K562 (cell line): Measurements from ENCODE around the gene PDIA3. TPM values are rescaled to one million over a fixed set of nuclear protein-coding genes. Genes with fewer than 3 reads are reported as not detected.
"Not testable (repeated sequence)": the region's sequence is repeated elsewhere in the genome, so short reads cannot be mapped to it uniquely, and the experiment has no call there.

ENCODE experiments used
- ATAC-seq: fragments of 200-7000 bp; cut with Tn5 transposase; 3 replicates; pipeline ENCODE4 v1.9.1; 2020; ENCODE audit warnings: moderate library complexity
- BruUV-seq: library from RNA; stranded (reverse); fragments of 400-500 nt; replicated peaks from 2 replicates; lab custom pipeline; 2021; lab: Mats Ljungman, UMichigan
- CTCF ChIA-PET: fragments of 300-600 bp; formaldehyde crosslinking; extraction: SDS; loops from one replicate; lab custom pipeline; 2021; ENCODE audit warnings: low intra/inter-chr PET ratio; lab: Yijun Ruan, JAX
- POLR2A ChIA-PET: fragments of 300-600, 350-650 bp; sonication (Branson Sonifier 250); formaldehyde crosslinking; extraction: SDS; loops from one replicate; lab custom pipeline; 2021; ENCODE audit warnings: antibody characterized with exemption, inconsistent platforms; lab: Yijun Ruan, JAX
- DNase-seq, 4 experiments: peaks; one replicate each; pipeline versions ENCODE4 v3.0.0 to v3.0.0-alpha.2; 2011 to 2018; ENCODE audit warnings: low spot score in 3 of 4, mixed read lengths in 3 of 4; ENCODE audit errors: extremely low read depth in 1 of 4
- FAIRE-seq: peaks from 2 replicates; lab custom pipeline; 2011; peaks lifted over from hg19 to GRCh38; lab: Jason Lieb, UNC
- H2AFZ ChIP-seq: 2 replicates; pipeline ENCODE4 v1.6.0; 2011; ENCODE audit warnings: low read depth, low read length, control low read depth, inconsistent platforms
- H3K27ac ChIP-seq: fragments of 200-600 bp; 3 replicates; pipeline ENCODE4 v1.8.0; 2011; ENCODE audit warnings: low read depth, mild to moderate bottlenecking, control low read depth, inconsistent platforms, low read length, moderate library complexity, mixed read lengths; ENCODE audit errors: extremely low read depth
- H3K27me3 ChIP-seq, 2 experiments: fragments of 300-600 bp in 1 of 2; 2 replicates in 1 of 2; 3 replicates in 1 of 2; pipeline versions ENCODE4 v1.6.0 to v1.8.0; 2011; ENCODE audit warnings: inconsistent platforms in 2 of 2, low read length in 2 of 2, mild to moderate bottlenecking in 1 of 2, mixed read lengths in 1 of 2, moderate library complexity in 1 of 2; ENCODE audit not compliant: control insufficient read depth in 2 of 2, insufficient read depth in 2 of 2
- H3K36me3 ChIP-seq: fragments of 300-600 bp; 3 replicates; pipeline ENCODE4 v1.8.0; 2011; ENCODE audit warnings: mild to moderate bottlenecking, low read length, inconsistent platforms; ENCODE audit not compliant: control insufficient read depth, insufficient read depth
- H3K4me1 ChIP-seq, 2 experiments: fragments of 200-600 bp in 1 of 2; replicated peaks in 1 of 2; 2 replicates in 1 of 2; 3 replicates in 1 of 2; pipeline versions ENCODE4 v1.5.1 to v1.8.0; 2011; ENCODE audit warnings: inconsistent platforms in 2 of 2, low read length in 2 of 2, mild to moderate bottlenecking in 1 of 2, mixed read lengths in 1 of 2, moderate library complexity in 1 of 2; ENCODE audit not compliant: control insufficient read depth in 2 of 2, insufficient read depth in 2 of 2
- H3K4me2 ChIP-seq: 2 replicates; pipeline ENCODE4 v1.6.1; 2011; ENCODE audit warnings: low read length, control low read depth, inconsistent platforms, mixed read lengths; ENCODE audit not compliant: insufficient read depth
- H3K4me3 ChIP-seq: fragments of 200-600 bp; sonication (generic), shearing (Covaris generic); 2 replicates; pipeline ENCODE4 v1.5.1; 2016; ENCODE audit warnings: control low read depth, inconsistent platforms
- H3K79me2 ChIP-seq: fragments of 200-600 bp; 3 replicates; pipeline ENCODE4 v1.8.0; 2011; ENCODE audit warnings: low read length, inconsistent platforms; ENCODE audit not compliant: control insufficient read depth, insufficient read depth
- H3K9ac ChIP-seq, 2 experiments: 2 replicates each; pipeline versions ENCODE4 v1.6.0 to v1.6.1; 2011; ENCODE audit warnings: low read depth in 2 of 2, low read length in 2 of 2, control low read depth in 1 of 2, inconsistent platforms in 1 of 2, mild to moderate bottlenecking in 1 of 2, mixed read lengths in 1 of 2; ENCODE audit not compliant: insufficient read depth in 1 of 2
- H3K9me1 ChIP-seq: one replicate; pipeline ENCODE4 v1.6.0; 2011; ENCODE audit warnings: inconsistent platforms, mild to moderate bottlenecking, low read length, moderate library complexity; ENCODE audit not compliant: control insufficient read depth, insufficient read depth
- H3K9me3 ChIP-seq: replicated peaks from 2 replicates; pipeline ENCODE4 v1.5.1; 2011; ENCODE audit warnings: low read depth, low read length, inconsistent platforms; ENCODE audit not compliant: control insufficient read depth, insufficient read depth
- H4K20me1 ChIP-seq: replicated peaks from 2 replicates; pipeline ENCODE4 v1.6.1; 2011; ENCODE audit warnings: low read length, inconsistent platforms, mixed read lengths; ENCODE audit not compliant: control insufficient read depth, insufficient read depth
- NR2F6 ChIP-seq: fragments of 450-650 bp; formaldehyde crosslinking; IDR thresholded peaks from 2 replicates; pipeline ENCODE4 v1.4.0; 2020; ENCODE audit warnings: mild to moderate bottlenecking
- WGBS: fragments of 100-300 bp; shearing (Covaris generic); methylation state at CpG from one replicate; pipeline ENCODE4 v1.1.6; 2016; ENCODE audit warnings: low coverage, mixed read lengths; ENCODE audit not compliant: insufficient coverage; ENCODE audit errors: missing lambda C conversion rate; 5-methylcytosine and 5-hydroxymethylcytosine counted together
- in situ Hi-C: fragments of 300-500 bp; cut with MboI; formaldehyde crosslinking; loops from 4 replicates; pipeline ENCODE4 v1.15.0; 2018; ENCODE audit warnings: inconsistent platforms, mixed read lengths
- intact Hi-C: fragments of 100-400 bp; cut with micrococcal nuclease; formaldehyde crosslinking; loops from 2 replicates; pipeline ENCODE4 v1.14.2; 2022
- polyA plus RNA-seq, 8 experiments: library from polyadenylated mRNA; depleted of rRNA in 4 of 8; stranded (reverse) in 5 of 8; unstranded in 3 of 8; fragments of >200 nt; fragmentation: Nextera tagmentation in 2 of 8; fragmentation: Illumina TruSeq in 1 of 8; extraction: Ambion mirVana in 2 of 8; extraction: Trizol in 1 of 8; gene quantifications; 2 replicates each; pipeline versions ENCODE4 v1.2.1 to v1.2.3, GENCODE V29; 2011 to 2014; ENCODE audit warnings: inconsistent platforms in 1 of 8, missing spikeins in 1 of 8
- total RNA-seq, 7 experiments: library from RNA; depleted of rRNA in 6 of 7; stranded (reverse); fragments of >200 nt in 6 of 7; fragmentation: Illumina TruSeq in 2 of 7; extraction: Trizol in 2 of 7; gene quantifications; 2 replicates each; pipeline versions ENCODE4 v1.2.1 to v1.2.3, GENCODE V29; 2011 to 2021; ENCODE audit warnings: low replicate concordance in 1 of 7
- TF ChIP-seq, protein P1 (sequence below): IDR thresholded peaks from 2 replicates; pipeline ENCODE4 v1.6.1; 2016; ENCODE audit warnings: missing genetic modification characterization, missing compliant biosample characterization

The PDIA3 gene
- total and polyA plus RNA-seq, 9 of the 15 experiments (the other 6 are each of a cell fraction or from before 2014, with no cell fraction given), result 13.5 to 386 (median 149) TPM

DNA sequence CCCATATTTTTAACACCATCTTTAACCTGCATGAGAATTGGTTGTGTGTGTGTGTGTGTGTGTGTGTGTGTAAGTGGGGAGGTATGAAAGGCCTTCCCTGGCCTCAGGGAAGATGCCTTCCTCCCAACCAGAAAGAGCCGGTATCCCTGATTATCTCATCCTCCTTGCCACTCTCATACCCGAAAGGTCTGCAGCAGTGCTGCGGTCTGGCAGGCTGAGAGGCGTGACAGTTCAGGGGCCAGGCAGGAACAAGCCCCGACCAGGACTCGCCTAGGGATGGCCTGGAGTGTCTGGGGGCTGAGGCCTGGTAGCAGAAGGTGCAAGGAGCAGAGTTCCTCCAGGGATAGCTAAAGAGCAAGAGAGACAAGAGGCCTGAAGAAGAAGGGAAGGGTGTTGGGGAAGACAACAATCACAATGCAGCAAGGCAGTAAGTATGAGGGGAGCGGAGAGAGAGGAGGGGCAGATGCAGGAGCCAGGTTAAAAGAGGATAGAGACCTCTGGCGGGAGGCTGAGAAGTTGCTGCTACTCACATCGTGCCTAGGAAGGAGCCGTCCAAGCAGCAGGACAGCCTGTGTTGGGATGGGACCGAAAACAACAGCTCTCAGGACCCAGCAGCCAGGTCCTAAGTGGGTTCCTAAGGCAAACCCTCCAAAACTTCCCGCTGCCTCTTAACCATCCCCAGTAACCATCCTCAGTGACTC lies 35.7 kb upstream of the PDIA3 start:
- intact Hi-C loops, H3K4me2 ChIP-seq, in situ Hi-C loops, H3K9me1 ChIP-seq, H3K27ac ChIP-seq, H3K4me3 ChIP-seq, H4K20me1 ChIP-seq, H3K27me3 ChIP-seq, H2AFZ ChIP-seq, H3K9ac ChIP-seq, POLR2A ChIA-PET, H3K4me1 ChIP-seq, H3K36me3 ChIP-seq, DNase-seq, CTCF ChIA-PET, BruUV-seq, H3K9me3 ChIP-seq, H3K79me2 ChIP-seq: not testable (repeated sequence)
- WGBS, result 0% methylated on average over 1 of the region's 12 CpGs
- ATAC-seq, result peak; percentile 83
- FAIRE-seq, result peak; percentile 80

DNA sequence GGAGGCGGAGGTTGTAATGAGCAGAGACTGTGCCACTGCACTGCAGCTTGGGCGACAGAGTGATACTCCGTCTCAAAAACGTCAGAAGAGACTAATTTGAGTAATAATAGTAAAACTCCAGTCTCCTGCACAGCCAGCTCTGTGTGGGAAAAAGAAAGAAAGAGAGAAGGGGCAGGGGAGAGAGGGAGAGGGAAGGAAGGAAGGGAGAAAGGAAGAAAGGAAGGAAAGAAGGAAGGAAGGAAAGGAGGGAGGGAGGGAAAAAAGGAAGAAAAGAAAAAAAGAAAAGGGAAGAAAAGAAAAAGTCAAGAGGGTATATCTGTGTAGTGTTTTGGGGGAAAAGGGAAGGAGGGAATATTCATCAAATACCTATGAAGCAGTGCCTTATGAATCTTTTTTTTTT lies 23.1 kb upstream of the PDIA3 start:
- Histone ChIP-seq H3K79me2 (no peaks in the 10 kb centered on the region), H3K36me3 (no peaks in the 10 kb centered on the region), H3K4me3 (no peak overlapping the region), H3K9me1 (no peaks in the 10 kb centered on the region), H4K20me1 (no peaks in the 10 kb centered on the region), H3K9ac (no peak overlapping the region), H3K4me2 (no peak overlapping the region), H3K9me3 (no peaks in the 10 kb centered on the region), H3K4me1 (no peaks in the 10 kb centered on the region), H3K27ac (no peak overlapping the region), H2AFZ (no peak overlapping the region), H3K27me3 (no peaks in the 10 kb centered on the region; a peak in 1 of 5 replicates)
- TF ChIP-seq, protein P1, sequence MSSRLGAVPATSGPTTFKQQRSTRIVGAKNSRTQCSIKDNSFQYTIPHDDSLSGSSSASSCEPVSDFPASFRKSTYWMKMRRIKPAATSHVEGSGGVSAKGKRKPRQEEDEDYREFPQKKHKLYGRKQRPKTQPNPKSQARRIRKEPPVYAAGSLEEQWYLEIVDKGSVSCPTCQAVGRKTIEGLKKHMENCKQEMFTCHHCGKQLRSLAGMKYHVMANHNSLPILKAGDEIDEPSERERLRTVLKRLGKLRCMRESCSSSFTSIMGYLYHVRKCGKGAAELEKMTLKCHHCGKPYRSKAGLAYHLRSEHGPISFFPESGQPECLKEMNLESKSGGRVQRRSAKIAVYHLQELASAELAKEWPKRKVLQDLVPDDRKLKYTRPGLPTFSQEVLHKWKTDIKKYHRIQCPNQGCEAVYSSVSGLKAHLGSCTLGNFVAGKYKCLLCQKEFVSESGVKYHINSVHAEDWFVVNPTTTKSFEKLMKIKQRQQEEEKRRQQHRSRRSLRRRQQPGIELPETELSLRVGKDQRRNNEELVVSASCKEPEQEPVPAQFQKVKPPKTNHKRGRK (tag), result peak; percentile 78
- TF ChIP-seq NR2F6, result no peak
- WGBS, result 11% methylated on average over 3 of the region's 4 CpGs
- ATAC-seq, result no peak
- CTCF ChIA-PET, result no interaction called here
- POLR2A ChIA-PET, result no interaction called here
- intact Hi-C loops, result no loop called here
- BruUV-seq, result no TSS peak
- in situ Hi-C loops, result no loop called here
- FAIRE-seq, result no peak
- DNase-seq, result no peak

GRCh38 chr15:43726306-43726705 lies 19.9 kb upstream of the PDIA3 start:
- DNase-seq, POLR2A ChIA-PET, intact Hi-C loops, H3K36me3 ChIP-seq, H3K9me3 ChIP-seq, H3K4me2 ChIP-seq, ATAC-seq, H3K4me1 ChIP-seq, H2AFZ ChIP-seq, H3K9me1 ChIP-seq, BruUV-seq, H3K27me3 ChIP-seq, H3K4me3 ChIP-seq, H3K79me2 ChIP-seq, H3K9ac ChIP-seq, H3K27ac ChIP-seq, H4K20me1 ChIP-seq, CTCF ChIA-PET, FAIRE-seq: not testable (repeated sequence)
- in situ Hi-C loops, result loop anchor here (5.0 kb wide), 1 partner anchor 94 kb away; no protein-coding TSS in a partner anchor
- 31% methylated on average over 1 of the region's 1 CpG for WGBS
